HEK293 (cell line): ENCODE data around the gene SIL1.
A peak's percentile ranks its signal among the peaks of the same experiment; 100 is the strongest.
"Not testable (repeated sequence)": the region's sequence is repeated elsewhere in the genome, so short reads cannot be mapped to it uniquely, and the experiment has no call there.

ENCODE experiments used
- CTCF ChIA-PET: fragments of 350-600 bp; formaldehyde crosslinking; extraction: SDS; loops from one replicate; lab custom pipeline; 2021; ENCODE audit warnings: antibody characterized with exemption; lab: Yijun Ruan, JAX
- POLR2A ChIA-PET: fragments of 300-600 bp; formaldehyde crosslinking; extraction: SDS; loops from one replicate; lab custom pipeline; 2020; ENCODE audit warnings: antibody characterized with exemption, inconsistent platforms; lab: Yijun Ruan, JAX
- H3K27ac ChIP-seq: fragments of 200-500 bp; sonication (Bioruptor generic); 2 replicates; pipeline ENCODE4 v1.5.1; 2014; ENCODE audit warnings: low read depth, low read length, control low read depth, inconsistent platforms; ENCODE audit errors: extremely low read depth
- H3K36me3 ChIP-seq, 2 experiments: fragments of 200-500 bp in 1 of 2; sonication (Bioruptor generic) in 1 of 2; 1 replicate in 1 of 2; 2 replicates in 1 of 2; pipeline ENCODE4 v1.5.1; 2014 to 2017; ENCODE audit warnings: inconsistent platforms in 2 of 2, low read length in 2 of 2; ENCODE audit not compliant: control insufficient read depth in 2 of 2, insufficient read depth in 1 of 2
- H3K4me1 ChIP-seq: fragments of 200-500 bp; sonication (Bioruptor generic); 2 replicates; pipeline ENCODE4 v1.5.1; 2014; ENCODE audit warnings: mild to moderate bottlenecking, low read length, inconsistent platforms; ENCODE audit not compliant: control insufficient read depth, insufficient read depth
- H3K4me3 ChIP-seq: 2 replicates; pipeline ENCODE4 v1.5.1; 2011; ENCODE audit warnings: low read depth, mild to moderate bottlenecking, control low read depth, low read length, moderate library complexity
- H3K9me3 ChIP-seq: fragments of 200-500 bp; sonication (Bioruptor generic); 2 replicates; pipeline ENCODE4 v1.5.1; 2014; ENCODE audit warnings: low read depth, low read length, inconsistent platforms; ENCODE audit not compliant: control insufficient read depth, insufficient read depth
- PRDM1 ChIP-seq: fragments of 450-650 bp; formaldehyde crosslinking; IDR thresholded peaks from 2 replicates; pipeline ENCODE4; 2016; ENCODE audit warnings: missing biosample characterization, missing genetic modification characterization
- YY2 ChIP-seq: fragments of 450-650 bp; formaldehyde crosslinking; IDR thresholded peaks from 2 replicates; pipeline ENCODE4 v1.5.1; 2016; ENCODE audit warnings: missing biosample characterization, missing genetic modification characterization
- ZBTB17 ChIP-seq: fragments of 450-650 bp; formaldehyde crosslinking; IDR thresholded peaks from 2 replicates; pipeline ENCODE4 v1.5.1; 2016; ENCODE audit warnings: missing biosample characterization, missing genetic modification characterization
- ZFP37 ChIP-seq: fragments of 450-650 bp; formaldehyde crosslinking; IDR thresholded peaks from 2 replicates; pipeline ENCODE4 v1.5.1; 2016; ENCODE audit warnings: missing biosample characterization, missing genetic modification characterization
- ZNF133 ChIP-seq: fragments of 450-650 bp; formaldehyde crosslinking; IDR thresholded peaks from 2 replicates; pipeline ENCODE4 v1.5.1; 2016; ENCODE audit warnings: missing biosample characterization, missing genetic modification characterization
- ZNF311 ChIP-seq: fragments of 450-650 bp; formaldehyde crosslinking; IDR thresholded peaks from 2 replicates; pipeline ENCODE4 v1.5.1; 2017; ENCODE audit warnings: missing biosample characterization, missing genetic modification characterization, borderline replicate concordance
- ZNF341 ChIP-seq: fragments of 450-650 bp; formaldehyde crosslinking; IDR thresholded peaks from 2 replicates; pipeline ENCODE4; 2016; ENCODE audit warnings: low read depth, missing biosample characterization, missing genetic modification characterization
- ZNF501 ChIP-seq: fragments of 450-650 bp; formaldehyde crosslinking; IDR thresholded peaks from 2 replicates; pipeline ENCODE4 v1.5.1; 2016; ENCODE audit warnings: missing biosample characterization, missing genetic modification characterization
- TF ChIP-seq, protein P1 (sequence below): fragments of 450-650 bp; formaldehyde crosslinking; IDR thresholded peaks from 2 replicates; pipeline ENCODE4 v1.5.1; 2016; ENCODE audit warnings: missing biosample characterization, missing genetic modification characterization
- TF ChIP-seq, protein P2 (sequence below): fragments of 450-650 bp; formaldehyde crosslinking; IDR thresholded peaks from 2 replicates; pipeline ENCODE4 v1.5.1; 2016; ENCODE audit warnings: missing biosample characterization, missing genetic modification characterization
- TF ChIP-seq, protein P3 (sequence below): fragments of 450-650 bp; formaldehyde crosslinking; IDR thresholded peaks from 2 replicates; pipeline ENCODE4 v1.5.1; 2016; ENCODE audit warnings: missing biosample characterization, missing genetic modification characterization

The SIL1 gene

DNA sequence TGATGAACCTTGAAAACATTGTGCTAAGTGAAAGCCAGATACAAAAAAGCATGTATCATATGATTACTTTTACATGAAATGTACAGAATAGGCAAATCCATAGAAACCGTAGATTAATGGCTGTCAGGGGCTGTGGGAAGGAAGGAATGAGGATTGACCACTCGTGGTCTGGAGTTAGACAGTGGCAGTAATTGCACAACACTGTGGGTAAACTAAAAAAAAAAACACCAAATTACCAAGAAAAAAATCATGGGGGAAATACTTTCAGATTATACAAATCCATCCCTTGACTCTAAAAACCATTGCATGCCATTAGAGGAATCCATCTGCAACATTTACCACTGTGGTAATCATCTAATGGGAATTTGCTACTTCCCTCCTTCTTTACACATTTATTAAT lies 140.0 kb downstream of the SIL1 start:
- TF ChIP-seq ZNF501 (tag by site-specific recombination) (no peak), PRDM1 (tag by site-specific recombination) (no peak), ZNF311 (no peak), YY2 (tag by site-specific recombination) (no peak), ZNF133 (no peak), ZNF341 (no peak)
- TF ChIP-seq, protein P1, sequence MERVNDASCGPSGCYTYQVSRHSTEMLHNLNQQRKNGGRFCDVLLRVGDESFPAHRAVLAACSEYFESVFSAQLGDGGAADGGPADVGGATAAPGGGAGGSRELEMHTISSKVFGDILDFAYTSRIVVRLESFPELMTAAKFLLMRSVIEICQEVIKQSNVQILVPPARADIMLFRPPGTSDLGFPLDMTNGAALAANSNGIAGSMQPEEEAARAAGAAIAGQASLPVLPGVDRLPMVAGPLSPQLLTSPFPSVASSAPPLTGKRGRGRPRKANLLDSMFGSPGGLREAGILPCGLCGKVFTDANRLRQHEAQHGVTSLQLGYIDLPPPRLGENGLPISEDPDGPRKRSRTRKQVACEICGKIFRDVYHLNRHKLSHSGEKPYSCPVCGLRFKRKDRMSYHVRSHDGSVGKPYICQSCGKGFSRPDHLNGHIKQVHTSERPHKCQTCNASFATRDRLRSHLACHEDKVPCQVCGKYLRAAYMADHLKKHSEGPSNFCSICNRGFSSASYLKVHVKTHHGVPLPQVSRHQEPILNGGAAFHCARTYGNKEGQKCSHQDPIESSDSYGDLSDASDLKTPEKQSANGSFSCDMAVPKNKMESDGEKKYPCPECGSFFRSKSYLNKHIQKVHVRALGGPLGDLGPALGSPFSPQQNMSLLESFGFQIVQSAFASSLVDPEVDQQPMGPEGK (tag by site-specific recombination), result no peak
- TF ChIP-seq, protein P2, sequence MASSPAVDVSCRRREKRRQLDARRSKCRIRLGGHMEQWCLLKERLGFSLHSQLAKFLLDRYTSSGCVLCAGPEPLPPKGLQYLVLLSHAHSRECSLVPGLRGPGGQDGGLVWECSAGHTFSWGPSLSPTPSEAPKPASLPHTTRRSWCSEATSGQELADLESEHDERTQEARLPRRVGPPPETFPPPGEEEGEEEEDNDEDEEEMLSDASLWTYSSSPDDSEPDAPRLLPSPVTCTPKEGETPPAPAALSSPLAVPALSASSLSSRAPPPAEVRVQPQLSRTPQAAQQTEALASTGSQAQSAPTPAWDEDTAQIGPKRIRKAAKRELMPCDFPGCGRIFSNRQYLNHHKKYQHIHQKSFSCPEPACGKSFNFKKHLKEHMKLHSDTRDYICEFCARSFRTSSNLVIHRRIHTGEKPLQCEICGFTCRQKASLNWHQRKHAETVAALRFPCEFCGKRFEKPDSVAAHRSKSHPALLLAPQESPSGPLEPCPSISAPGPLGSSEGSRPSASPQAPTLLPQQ, result no peak
- TF ChIP-seq, all 188 proteins: peak for 0
- no peak overlapping the region for H3K27ac ChIP-seq

DNA sequence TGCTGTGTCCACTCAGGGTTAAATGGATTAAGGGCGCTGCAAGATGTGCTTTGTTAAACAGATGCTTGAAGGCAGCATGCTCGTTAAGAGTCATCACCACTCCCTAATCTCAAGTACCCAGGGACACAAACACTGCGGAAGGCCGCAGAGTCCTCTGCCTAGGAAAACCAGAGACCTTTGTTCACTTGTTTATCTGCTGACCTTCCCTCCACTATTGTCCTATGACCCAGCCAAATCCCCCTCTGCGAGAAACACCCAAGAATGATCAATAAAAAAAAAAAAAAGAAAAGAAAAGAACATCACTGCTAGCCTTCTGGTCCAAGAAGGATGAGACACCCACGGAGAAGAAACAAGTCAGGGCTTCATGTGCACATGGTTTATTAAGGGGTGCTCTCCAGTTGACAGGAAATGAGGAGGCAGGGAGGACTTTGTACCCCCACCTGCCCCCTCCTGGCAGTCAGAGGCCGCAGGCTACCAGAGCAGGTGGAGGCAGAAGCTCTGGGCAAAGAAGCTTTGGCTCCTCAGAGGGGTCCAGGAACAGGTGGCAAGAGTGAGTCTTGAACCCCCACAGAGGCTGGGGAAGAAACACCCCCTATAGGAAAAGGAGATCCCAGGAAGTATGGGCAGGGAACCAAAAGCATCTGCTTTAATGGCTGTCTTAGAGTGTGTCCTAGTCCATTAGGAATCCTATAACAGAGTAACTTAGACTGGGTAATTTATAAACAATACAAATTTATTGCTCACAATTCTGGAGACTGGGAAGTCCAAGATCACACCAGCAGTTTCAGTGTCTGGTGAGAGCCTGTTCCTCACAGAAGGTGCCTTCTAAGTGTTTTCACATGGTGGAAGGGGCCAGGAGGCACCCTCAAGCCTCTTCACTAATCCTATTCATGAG lies 140.9 kb downstream of the SIL1 start:
- H3K9me3 ChIP-seq, POLR2A ChIA-PET, H3K27ac ChIP-seq, H3K36me3 ChIP-seq, CTCF ChIA-PET, H3K4me3 ChIP-seq, H3K4me1 ChIP-seq: not testable (repeated sequence)

More for the DNA sequence above, 140.0 kb downstream of the SIL1 start:
- Histone ChIP-seq H3K4me3 (no peak overlapping the region), H3K4me1 (no peaks in the 10 kb centered on the region; the same call in 1 of the 2 replicates), H3K36me3 (no peaks in the 10 kb centered on the region), H3K9me3 (no peaks in the 10 kb centered on the region)
- ChIA-PET POLR2A (no interaction called here), CTCF (interaction anchor here (1.0 kb wide), 1 partner anchor 210 kb away, joined by 3 read pairs; no protein-coding TSS in a partner anchor)

DNA sequence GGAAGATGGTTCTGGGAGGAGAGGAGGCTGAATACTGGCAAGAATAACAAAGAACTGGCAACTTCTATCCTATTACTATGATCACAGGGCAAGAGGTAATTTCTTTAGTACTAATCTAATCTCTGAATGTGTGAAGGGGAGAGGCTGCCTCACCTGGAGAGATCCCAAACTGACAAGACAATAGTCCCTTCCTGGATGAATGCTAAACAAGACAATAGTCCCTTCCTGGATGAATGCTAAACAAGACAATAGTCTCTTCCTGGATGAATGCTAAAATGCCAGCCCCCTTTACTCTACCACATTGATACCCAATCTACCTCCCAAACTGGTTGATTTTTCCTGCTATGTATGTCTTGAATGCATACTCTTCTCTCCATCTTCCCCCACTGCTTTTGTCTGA lies 145.2 kb downstream of the SIL1 start:
- Histone ChIP-seq H3K4me1 (peaks cover 5% of the 10 kb centered on the region), H3K27ac (no peak overlapping the region), H3K9me3 (no peaks in the 10 kb centered on the region), H3K4me3 (no peak overlapping the region), H3K36me3 (peaks cover 0 to 4% of the 10 kb centered on the region in 2 experiments; a peak in 1 of 3 replicates)
- ChIA-PET POLR2A (no interaction called here), CTCF (no interaction called here)
- TF ChIP-seq ZFP37 (tag by site-specific recombination), result no peak

DNA sequence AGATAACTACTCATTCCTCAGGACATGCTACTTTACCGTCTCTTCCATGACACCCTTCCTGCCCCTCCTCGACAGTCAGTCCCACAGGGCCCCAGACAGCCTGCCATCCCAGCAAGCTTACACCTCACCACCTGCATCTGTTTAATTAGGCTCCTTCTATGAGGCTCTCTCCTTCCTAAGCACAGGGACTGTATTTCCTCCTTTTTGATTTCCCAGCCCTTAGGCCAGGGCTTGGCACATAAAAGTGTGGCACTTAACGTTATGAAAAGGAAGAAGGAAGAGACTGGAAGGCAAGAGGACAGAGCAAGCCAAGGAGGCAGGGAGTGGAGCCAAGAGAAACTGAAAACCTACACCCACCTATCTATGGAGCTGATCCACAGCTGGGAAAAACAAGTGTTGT lies 146.8 kb downstream of the SIL1 start:
- CTCF ChIA-PET, result no interaction called here
- POLR2A ChIA-PET, result no interaction called here
- peak; percentile 53; the same call in 1 of the 2 replicates for TF ChIP-seq ZBTB17 (tag by site-specific recombination)
- TF ChIP-seq, protein P3, sequence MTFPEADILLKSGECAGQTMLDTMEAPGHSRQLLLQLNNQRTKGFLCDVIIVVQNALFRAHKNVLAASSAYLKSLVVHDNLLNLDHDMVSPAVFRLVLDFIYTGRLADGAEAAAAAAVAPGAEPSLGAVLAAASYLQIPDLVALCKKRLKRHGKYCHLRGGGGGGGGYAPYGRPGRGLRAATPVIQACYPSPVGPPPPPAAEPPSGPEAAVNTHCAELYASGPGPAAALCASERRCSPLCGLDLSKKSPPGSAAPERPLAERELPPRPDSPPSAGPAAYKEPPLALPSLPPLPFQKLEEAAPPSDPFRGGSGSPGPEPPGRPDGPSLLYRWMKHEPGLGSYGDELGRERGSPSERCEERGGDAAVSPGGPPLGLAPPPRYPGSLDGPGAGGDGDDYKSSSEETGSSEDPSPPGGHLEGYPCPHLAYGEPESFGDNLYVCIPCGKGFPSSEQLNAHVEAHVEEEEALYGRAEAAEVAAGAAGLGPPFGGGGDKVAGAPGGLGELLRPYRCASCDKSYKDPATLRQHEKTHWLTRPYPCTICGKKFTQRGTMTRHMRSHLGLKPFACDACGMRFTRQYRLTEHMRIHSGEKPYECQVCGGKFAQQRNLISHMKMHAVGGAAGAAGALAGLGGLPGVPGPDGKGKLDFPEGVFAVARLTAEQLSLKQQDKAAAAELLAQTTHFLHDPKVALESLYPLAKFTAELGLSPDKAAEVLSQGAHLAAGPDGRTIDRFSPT (tag by site-specific recombination), result no peak
- Histone ChIP-seq H3K4me3 (no peak overlapping the region), H3K36me3 (peaks cover 0 to 4% of the 10 kb centered on the region in 2 experiments; a peak in 1 of 3 replicates), H3K9me3 (no peaks in the 10 kb centered on the region), H3K4me1 (peaks cover 5% of the 10 kb centered on the region), H3K27ac (no peak overlapping the region)
